HUES64 (cell line): Measurements from ENCODE around the gene RFT1.

Source experiments
- H3K27ac ChIP-seq: 2 replicates; pipeline ENCODE4 v1.7.0; 2013; ENCODE audit warnings: low read depth, low read length, inconsistent platforms
- H3K27me3 ChIP-seq: 2 replicates; pipeline ENCODE4 v1.6.1; 2013; ENCODE audit warnings: mild to moderate bottlenecking, low read length; ENCODE audit not compliant: insufficient read depth
- H3K36me3 ChIP-seq: 2 replicates; pipeline ENCODE4 v1.6.1; 2013; ENCODE audit warnings: mild to moderate bottlenecking, low read length; ENCODE audit not compliant: insufficient read depth
- H3K4me1 ChIP-seq: 2 replicates; pipeline ENCODE4 v1.6.1; 2013; ENCODE audit warnings: mild to moderate bottlenecking, low read length, moderate library complexity; ENCODE audit not compliant: insufficient read depth
- H3K4me3 ChIP-seq: 2 replicates; pipeline ENCODE4 v1.5.1; 2013; ENCODE audit warnings: mild to moderate bottlenecking, low read length, moderate library complexity
- H3K9ac ChIP-seq: 2 replicates; pipeline ENCODE4 v1.6.1; 2013; ENCODE audit warnings: mild to moderate bottlenecking, low read depth, low read length
- H3K9me3 ChIP-seq: 2 replicates; pipeline ENCODE4 v1.6.1; 2013; ENCODE audit warnings: low read depth, low read length; ENCODE audit not compliant: insufficient read depth
- WGBS: fragments of 150-250, 120-280 bp; methylation state at CpG from one replicate; pipeline ENCODE4 v1.1.7; 2013; ENCODE audit warnings: missing lambda C conversion rate; 5-methylcytosine and 5-hydroxymethylcytosine counted together

RFT1 gene

DNA sequence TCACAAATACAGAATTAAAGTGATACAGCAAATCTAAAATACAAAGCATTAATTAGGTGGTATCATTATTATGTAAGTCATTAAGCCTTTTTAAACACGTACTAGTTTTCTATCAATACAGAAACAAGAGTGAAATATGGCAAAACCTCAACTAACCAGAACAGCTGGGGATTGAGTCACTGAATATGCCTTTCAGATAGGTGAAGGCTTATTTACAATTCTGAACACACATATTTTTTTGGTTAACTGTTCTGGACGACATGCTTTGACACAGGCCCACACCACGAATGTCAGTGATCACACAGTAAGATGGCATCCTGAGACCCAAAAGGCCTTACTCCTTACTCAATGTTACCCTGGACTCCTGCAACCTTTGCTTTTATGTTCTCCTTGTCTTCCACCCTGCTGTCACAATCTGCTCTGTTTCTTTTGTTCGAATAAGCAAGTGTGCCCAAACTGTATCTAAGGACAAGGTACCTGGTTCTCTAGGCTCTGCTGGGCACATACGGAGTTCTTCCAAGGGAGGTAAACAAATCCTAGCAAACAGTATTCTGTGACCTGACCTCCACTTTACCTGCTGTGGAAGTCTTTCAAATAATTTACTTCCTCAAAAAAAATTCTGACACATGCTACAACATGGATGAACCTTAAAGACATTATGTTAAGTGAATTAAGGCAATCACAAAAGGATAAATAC is 91.4 kb downstream of the RFT1 start:
- Histone ChIP-seq H3K27ac (no peak overlapping the region), H3K27me3 (peaks cover 13% of the 10 kb centered on the region), H3K9me3 (no peaks in the 10 kb centered on the region), H3K4me3 (no peak overlapping the region), H3K9ac (no peak overlapping the region), H3K36me3 (no peaks in the 10 kb centered on the region), H3K4me1 (0 out of 2 replicates have a peak, but pooled peaks cover 4% of the 10 kb centered on the region)
- 93% methylated on average over 5 of the region's 5 CpGs for WGBS
